Measurements from ENCODE around the gene ARSJ.
"Not testable (repeated sequence)": the region's sequence is repeated elsewhere in the genome, so short reads cannot be mapped to it uniquely, and the experiment has no call there.

Gene ARSJ

DNA sequence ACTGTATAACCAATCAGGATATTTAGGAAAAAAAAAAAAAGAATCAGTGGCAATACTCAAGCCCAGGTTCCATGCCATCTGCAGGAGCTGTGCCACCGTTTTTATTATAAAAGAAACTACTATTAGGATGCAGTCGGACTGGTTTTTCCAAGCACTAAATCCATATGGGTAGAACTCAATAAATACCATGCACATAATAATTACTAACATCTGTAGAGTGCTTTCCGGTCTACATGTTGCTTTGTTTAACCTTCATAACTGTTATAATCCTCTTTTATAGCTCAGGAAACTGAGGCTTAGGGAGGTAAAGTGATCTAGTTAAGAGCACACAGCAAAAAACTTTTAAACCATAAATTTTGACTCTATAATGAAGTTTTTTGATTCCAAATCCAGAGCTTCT lies 24.0 kb downstream of the ARSJ start:
- no peak for DNase-seq

- no peak for DNase-seq
Observed at GRCh38 chr4:113953888-113954287, 25.6 kb downstream of the ARSJ start.

- no peak for DNase-seq
Observed at GRCh38 chr4:113952452-113953029, 26.9 kb downstream of the ARSJ start.

DNA sequence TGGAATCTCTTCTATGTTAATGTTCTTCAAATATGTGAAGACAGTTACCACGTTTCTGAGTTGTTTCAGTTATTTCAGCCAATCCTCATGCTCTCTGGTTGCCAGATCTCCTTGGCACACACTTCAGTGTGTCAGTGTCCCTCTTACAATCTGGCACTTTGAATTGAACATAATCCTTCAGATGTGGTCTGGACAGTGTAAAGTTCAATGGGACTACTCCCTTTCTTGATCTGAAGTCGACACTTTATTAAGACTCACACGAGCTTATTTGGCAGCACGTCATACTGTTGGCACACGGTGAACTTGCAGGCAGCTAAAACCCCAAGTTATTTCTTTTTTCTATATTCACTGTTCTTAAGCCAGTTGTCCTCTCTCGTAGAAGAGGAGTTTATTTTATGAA lies 28.2 kb downstream of the ARSJ start:
- no peak for DNase-seq

DNA sequence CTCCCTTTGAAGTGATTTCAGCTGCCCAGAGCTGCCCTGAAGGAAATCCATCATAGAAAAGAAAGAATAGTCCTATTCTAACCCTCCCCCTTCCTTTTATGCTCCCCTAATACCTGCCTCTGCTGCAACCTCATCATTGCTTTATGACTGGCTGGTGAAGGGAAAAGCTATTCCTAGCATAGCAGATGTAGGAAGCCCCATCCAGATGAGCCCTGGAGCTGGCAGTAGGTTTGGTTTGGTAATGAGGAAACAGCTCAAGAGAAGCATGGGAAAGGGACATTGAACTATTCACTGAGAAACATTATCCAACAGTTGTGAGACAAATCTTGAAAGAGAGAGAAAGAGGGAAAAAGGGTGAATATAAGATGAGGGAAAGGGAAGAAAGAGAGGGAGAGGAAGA lies 29.2 kb downstream of the ARSJ start:
- DNase-seq = no peak

DNA sequence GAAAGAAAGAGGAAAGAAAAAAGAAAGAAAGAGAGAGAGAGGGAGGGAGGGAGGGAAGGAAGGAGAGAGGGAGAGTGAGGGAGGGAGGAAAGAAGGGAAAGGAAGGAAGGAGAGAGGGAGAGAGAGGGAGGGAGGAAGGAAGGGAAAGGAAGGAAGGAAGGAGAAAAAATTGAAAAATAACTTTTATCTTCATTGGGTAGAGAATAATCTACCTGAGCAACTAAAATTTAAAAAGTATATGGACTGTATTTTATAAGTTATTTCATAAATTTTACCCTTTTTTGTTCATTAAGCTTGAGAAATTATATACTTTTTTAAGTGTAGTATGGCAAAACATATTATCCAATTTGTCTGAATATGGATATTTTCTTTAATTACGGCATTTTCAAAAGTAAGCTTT lies 32.0 kb downstream of the ARSJ start:
- DNase-seq = no peak

DNA sequence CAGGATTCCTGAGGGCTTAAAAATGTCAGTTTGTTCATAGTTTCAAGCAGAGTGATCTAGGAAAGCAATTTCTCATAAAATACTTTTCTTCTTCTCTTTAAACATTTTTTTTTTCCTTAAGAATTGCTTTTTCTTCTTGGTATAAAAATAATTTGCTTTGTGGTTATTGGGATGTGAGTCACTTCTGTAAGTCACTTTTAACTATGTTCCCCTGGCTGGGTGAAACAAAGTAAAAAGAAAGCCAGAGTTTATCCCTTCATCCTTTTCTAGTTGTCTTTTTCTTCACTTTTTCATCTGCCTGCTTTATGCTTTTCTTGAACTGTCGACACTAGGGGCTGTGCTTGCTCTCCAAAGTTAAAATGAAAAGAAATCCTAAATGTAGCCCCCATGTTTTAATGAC lies 33.5 kb downstream of the ARSJ start:
- DNase-seq = no peak

- DNase-seq = no peak
Observed at GRCh38 chr4:113943863-113944262, 35.6 kb downstream of the ARSJ start.

DNA sequence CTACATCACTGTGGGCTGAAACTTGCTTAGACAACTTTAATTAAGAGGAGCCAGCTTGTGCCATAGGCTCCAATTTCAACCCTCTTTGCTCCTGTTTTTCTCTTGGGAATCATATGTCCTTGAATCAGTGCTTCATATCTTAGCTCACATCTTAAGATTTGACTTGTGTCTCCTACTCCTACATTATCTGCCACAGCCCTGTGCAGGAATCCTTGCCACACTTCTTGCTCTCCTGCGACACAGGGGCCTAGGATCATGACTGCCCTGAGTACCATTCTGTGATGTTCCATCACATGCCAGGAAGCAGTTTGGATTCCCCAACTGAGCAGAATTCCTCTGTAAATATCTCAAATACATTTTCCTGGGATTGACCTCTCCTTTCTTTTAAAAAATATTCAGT lies 36.4 kb downstream of the ARSJ start:
- DNase-seq = no peak

DNA sequence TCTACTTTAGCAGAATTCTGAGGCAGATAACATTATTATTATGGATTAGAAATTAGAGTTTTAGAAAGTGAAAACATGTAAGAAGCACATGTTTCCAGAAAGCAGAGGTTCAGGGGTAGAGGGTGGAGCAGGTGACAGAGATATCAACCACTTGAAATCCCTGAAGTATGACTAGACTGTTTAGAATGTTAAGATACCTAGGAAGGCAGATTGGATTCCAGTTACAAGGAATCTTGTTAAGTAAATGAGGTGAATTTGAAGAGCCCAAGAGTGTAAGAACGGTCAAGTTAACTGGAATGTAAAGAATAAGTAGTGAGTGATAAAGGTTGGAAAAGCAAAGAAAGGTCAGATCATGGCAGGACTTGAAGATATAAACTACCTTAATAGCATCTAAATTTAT lies 37.6 kb downstream of the ARSJ start:
- no peak for DNase-seq

- DNase-seq = not testable (repeated sequence)
Observed at GRCh38 chr4:113940103-113940502, 39.3 kb downstream of the ARSJ start.

DNA sequence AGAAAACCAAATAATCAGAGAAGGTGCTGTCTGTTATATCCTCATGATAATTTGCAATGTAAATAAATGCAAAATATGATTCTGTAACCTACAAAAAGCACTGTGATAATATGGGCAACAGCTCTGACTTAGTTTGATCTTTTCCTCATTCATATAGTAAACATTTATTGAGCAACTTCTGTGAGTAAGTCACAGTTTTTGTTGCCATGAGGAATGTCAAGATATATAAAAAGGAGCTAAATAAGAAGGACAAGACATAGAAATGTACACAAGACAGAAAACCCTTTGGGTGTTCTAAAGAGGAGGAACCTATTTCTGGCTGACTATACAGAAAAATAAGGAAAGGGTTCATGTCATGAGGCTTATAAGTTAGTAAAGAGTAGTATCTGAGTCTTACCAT lies 44.3 kb downstream of the ARSJ start:
- DNase-seq = no peak

DNA sequence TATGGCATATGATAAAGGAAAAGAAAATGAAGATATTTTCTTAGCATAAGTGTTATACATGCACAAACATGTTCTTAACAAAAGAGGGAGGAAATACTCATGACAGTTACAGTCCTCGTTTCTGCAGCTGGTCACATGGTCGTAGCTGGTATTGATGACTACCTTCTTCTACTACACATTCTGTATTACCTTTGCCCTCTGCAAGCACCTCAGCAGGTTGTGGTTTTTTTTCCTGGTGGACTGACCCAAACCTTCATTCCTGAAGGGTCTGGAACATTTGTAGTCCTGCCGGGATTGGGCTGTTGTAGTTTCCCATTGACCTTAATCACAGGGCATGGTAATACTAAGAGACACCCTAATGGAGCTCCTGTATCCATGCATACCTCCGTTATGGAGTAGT lies 54.7 kb downstream of the ARSJ start:
- not testable (repeated sequence) for DNase-seq

- no peak for DNase-seq
Observed at GRCh38 chr4:113921089-113921794, 58.2 kb downstream of the ARSJ start.

DNA sequence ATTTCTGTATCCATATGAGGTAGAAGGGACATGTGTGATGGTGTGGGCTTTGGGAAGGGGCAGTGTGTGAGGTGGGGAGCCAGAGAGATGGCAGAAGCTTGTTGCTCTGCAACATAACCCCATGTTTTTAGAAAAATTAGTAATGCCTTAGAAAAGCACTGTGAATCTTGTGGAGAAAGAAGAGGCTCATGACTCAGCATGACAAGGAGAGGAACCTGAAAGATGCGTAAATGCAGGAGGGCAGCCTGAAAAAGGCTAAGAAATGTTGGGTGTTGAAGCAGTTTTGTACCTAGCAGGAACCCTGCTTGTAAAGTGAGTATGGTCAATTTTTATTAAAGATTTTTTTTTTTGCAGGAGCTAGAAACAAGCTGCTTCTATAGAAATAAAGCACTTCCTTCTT lies 59.8 kb downstream of the ARSJ start:
- no peak for DNase-seq

GRCh38 chr4:113919145-113919544 lies 60.3 kb downstream of the ARSJ start:
- no peak for DNase-seq

GRCh38 chr4:113908829-113909228 lies 70.6 kb downstream of the ARSJ start:
- DNase-seq = no peak

DNA sequence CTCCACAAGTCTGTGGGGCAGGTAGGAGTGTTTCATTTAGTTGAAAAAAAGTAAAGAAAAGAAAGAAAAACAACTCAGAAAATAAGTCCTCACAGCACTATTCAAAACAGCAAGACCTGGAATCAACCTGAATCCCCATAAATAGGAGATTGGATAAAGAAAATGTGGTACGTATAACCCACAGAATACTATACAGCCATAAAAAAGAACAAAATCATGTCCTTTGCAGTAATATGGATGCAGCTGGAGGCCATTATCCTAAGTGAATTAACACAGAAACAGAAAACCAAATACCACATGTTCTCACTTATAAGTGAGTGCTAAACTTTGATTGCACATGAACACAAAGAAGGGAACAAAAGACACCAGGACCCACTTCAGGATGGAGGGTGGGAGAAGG lies 71.9 kb downstream of the ARSJ start:
- DNase-seq = no peak

GRCh38 chr4:113905301-113905700 lies 74.1 kb downstream of the ARSJ start:
- DNase-seq = no peak

- DNase-seq = no peak
Observed at GRCh38 chr4:113904877-113905276, 74.6 kb downstream of the ARSJ start.

DNA sequence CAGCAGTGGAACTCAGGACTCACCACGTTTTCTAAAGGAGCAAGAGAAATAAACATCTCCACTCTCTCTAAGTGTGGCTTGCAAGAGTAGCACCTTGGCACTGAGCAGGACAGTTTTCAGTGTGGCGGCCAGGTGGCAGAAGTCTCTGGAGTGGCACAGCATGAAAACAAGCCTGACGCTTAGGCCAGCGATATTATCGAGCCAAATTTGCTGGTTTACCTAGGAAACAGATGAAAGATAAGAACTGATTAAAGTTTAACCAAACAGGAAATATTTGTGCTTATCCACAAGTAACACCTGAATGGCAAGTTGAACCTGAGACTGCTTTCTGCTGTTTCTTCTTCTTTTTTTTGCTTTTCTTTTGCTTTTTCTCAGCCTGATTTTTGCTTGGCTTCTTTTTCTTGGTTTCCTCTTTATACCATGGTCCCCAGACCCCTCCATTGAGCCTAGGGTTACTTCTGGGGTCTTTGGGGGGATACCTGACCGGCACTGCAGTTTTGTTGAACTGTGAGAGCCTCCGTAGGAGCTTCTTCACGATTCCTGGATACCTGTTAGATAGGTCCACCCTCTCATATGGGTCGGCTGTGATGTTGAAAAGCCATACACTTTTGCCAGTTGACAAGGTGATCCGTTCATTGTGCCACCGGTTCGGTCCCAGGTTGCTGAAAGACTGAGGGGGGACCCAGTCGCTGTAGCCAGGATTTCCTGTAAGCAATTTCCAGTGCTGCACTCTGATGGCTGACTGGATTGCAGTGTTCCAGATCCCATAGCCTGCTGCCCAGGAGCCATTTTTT lies 77.3 kb downstream of the ARSJ start:
- DNase-seq = no peak

- no peak for DNase-seq
Observed at GRCh38 chr4:113899271-113900070, 80.0 kb downstream of the ARSJ start.

- no peak for DNase-seq
Observed at GRCh38 chr4:113893546-113893945, 85.9 kb downstream of the ARSJ start.

Data from GF-D8 (cell line).